KMS-11 (cell line): ENCODE data around the gene MFAP3L.

Experiments used
- H2AFZ ChIP-seq: fragments of 200-600 bp; sonication (generic); 2 replicates; pipeline ENCODE4 v1.6.1; 2016; ENCODE audit warnings: antibody characterized with exemption, mixed run types, low read depth
- H3K27ac ChIP-seq: fragments of 200-600 bp; sonication (generic); 2 replicates; pipeline ENCODE4 v1.6.1; 2016; ENCODE audit warnings: mild to moderate bottlenecking, mixed run types
- H3K27me3 ChIP-seq: fragments of 200-600 bp; sonication (generic); 2 replicates; pipeline ENCODE4 v1.6.1; 2017; ENCODE audit warnings: mild to moderate bottlenecking, low read depth, mixed run types, moderate library complexity; ENCODE audit not compliant: insufficient read depth
- H3K36me3 ChIP-seq: fragments of 200-600 bp; sonication (generic); 2 replicates; pipeline ENCODE4 v1.6.1; 2017; ENCODE audit warnings: mild to moderate bottlenecking, mixed run types; ENCODE audit not compliant: insufficient read depth
- H3K4me1 ChIP-seq: fragments of 200-600 bp; sonication (generic); 2 replicates; pipeline ENCODE4 v1.6.1; 2016; ENCODE audit warnings: mild to moderate bottlenecking, low read depth, mixed run types; ENCODE audit not compliant: poor library complexity, severe bottlenecking
- H3K4me2 ChIP-seq: fragments of 200-600 bp; sonication (generic); 2 replicates; pipeline ENCODE4 v1.7.0; 2016; ENCODE audit warnings: mild to moderate bottlenecking, mixed run types
- H3K4me3 ChIP-seq: fragments of 200-600 bp; sonication (generic); IDR thresholded peaks from 2 replicates; pipeline ENCODE4 v1.6.1; 2017; ENCODE audit warnings: low read depth, low read length, mixed read lengths; ENCODE audit not compliant: insufficient read depth
- H3K79me2 ChIP-seq: fragments of 200-600 bp; sonication (generic); 2 replicates; pipeline ENCODE4 v1.6.1; 2016; ENCODE audit warnings: low read depth, mixed run types; ENCODE audit not compliant: insufficient read depth
- H3K9ac ChIP-seq: fragments of 200-600 bp; sonication (generic); 2 replicates; pipeline ENCODE4 v1.6.1; 2016; ENCODE audit warnings: mild to moderate bottlenecking, mixed run types
- H4K20me1 ChIP-seq: fragments of 200-600 bp; sonication (generic); 2 replicates; pipeline ENCODE4 v1.6.1; 2016; ENCODE audit warnings: mild to moderate bottlenecking, mixed run types; ENCODE audit not compliant: insufficient read depth
- TF ChIP-seq, protein P1 (sequence below): fragments of 200-600 bp; sonication (generic); conservative IDR thresholded peaks from 2 replicates; pipeline ENCODE4 v1.6.1; 2017; ENCODE audit warnings: low read depth, mild to moderate bottlenecking, antibody characterized with exemption, low read length, moderate library complexity, mixed read lengths

The MFAP3L gene

DNA sequence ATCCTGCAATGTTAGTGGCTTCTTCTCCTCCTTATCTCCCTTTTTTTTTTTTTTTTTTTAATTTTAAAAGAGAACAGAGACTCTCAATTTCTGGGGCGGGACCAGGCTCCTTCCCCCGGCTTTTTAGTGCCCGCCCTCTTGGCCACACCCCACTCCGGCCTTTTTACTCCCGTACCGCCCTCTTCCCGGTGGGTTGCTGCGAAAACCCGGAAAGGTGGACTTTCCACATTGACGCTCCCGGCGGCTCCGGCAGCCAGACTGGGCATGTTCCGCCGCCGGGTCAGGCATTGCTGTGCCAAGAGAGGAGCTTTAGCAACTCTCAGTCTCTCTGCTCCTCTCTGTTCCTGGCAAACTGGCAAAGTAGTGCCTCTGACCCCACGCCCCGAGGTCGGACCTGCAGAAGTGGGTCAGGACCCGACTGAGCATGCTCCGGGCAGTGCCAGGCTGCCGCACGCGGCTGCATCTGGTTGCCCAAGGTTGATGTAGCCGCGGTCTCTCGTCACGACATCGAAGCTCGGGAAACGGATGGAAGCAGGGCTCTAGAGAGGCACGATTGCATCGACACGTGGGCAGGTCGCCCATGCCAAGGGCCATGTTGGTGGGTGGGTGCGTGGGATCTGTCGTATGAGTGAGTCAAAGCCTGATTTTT is 1.1 kb upstream of the MFAP3L start:
- Histone ChIP-seq H3K27ac (peak overlapping the region; percentile 98), H3K4me3 (no peak overlapping the region), H3K4me1 (peaks cover 19% of the 10 kb centered on the region), H3K36me3 (no peaks in the 10 kb centered on the region), H3K27me3 (no peaks in the 10 kb centered on the region), H4K20me1 (no peaks in the 10 kb centered on the region), H3K9ac (peak overlapping the region; percentile 97), H2AFZ (peak overlapping the region; percentile 85), H3K79me2 (0 out of 2 replicates have a peak, but pooled peaks cover 8% of the 10 kb centered on the region), H3K4me2 (peak overlapping the region; percentile 72)
- TF ChIP-seq, protein P1, sequence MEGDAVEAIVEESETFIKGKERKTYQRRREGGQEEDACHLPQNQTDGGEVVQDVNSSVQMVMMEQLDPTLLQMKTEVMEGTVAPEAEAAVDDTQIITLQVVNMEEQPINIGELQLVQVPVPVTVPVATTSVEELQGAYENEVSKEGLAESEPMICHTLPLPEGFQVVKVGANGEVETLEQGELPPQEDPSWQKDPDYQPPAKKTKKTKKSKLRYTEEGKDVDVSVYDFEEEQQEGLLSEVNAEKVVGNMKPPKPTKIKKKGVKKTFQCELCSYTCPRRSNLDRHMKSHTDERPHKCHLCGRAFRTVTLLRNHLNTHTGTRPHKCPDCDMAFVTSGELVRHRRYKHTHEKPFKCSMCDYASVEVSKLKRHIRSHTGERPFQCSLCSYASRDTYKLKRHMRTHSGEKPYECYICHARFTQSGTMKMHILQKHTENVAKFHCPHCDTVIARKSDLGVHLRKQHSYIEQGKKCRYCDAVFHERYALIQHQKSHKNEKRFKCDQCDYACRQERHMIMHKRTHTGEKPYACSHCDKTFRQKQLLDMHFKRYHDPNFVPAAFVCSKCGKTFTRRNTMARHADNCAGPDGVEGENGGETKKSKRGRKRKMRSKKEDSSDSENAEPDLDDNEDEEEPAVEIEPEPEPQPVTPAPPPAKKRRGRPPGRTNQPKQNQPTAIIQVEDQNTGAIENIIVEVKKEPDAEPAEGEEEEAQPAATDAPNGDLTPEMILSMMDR: no peak

DNA sequence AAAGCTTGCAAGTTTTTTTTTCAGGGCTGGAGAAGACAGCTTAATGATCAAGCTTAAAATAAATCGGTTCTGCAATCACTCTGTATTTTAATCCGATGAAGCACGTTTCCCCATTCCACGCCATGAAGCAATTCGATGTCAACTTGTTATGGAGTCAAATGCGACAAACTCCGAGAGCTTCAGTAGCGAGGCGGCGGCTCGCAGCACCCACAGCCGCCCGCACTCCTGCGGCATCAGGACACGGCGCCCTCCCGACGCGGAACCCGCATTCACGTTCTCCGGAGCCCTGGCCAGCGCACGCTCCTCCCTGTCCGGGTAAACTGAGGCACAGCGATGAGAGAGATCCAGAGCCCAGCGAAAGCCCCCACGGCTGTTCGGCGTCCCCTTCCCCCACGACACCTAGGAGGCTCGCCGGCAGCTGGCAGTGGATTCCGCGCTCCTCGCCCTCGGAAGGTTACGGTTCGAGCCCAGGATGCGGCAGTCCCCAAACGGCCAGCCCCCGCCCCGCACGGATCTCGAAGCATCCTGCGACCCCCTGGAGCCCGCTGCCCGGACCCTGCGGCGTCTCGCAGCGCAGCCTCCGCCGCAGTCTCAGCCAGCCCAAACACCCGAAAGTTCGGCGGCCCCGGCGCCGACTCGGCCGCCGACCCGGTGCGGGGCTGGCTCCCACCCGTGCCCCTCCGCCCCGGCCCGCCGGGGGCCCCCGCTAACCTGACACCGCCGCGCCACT is 507 bp downstream of the MFAP3L start:
- peak overlapping the region; percentile 97 for H3K9ac ChIP-seq
- no peaks in the 10 kb centered on the region for H3K27me3 ChIP-seq
- peak overlapping the region; percentile 70 for H2AFZ ChIP-seq
- H3K4me2 ChIP-seq: peak overlapping the region; percentile 30
- H4K20me1 ChIP-seq: no peaks in the 10 kb centered on the region
- H3K79me2 ChIP-seq: 0 out of 2 replicates have a peak, but pooled peaks cover 8% of the 10 kb centered on the region
- H3K4me1 ChIP-seq: peaks cover 19% of the 10 kb centered on the region
- TF ChIP-seq, protein P1: no peak
- peak overlapping the region; percentile 98 for H3K27ac ChIP-seq
- H3K36me3 ChIP-seq: no peaks in the 10 kb centered on the region
- H3K4me3 ChIP-seq: no peak overlapping the region

DNA sequence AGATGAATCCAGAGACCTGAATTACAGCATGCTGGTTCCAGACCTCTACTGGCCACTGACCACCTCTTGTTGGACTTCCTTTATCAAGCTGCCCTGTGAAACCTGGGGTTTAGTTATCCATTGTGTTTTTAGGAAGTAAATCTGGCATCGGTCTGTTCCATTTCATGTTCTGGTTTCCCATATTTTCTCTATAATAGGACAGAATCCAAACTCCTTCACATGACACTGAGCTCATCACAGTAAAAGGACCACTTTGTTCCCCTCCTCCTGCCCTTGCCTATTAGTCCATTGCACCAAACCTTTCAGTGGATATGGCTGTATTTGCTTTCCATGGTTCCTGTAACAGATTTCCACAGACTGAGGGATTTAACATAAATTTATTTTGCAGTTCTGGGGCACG is 4.0 kb downstream of the MFAP3L start:
- H4K20me1 ChIP-seq: no peaks in the 10 kb centered on the region
- TF ChIP-seq, protein P1: no peak
- no peak overlapping the region for H3K4me2 ChIP-seq
- no peak overlapping the region for H3K9ac ChIP-seq
- H3K27me3 ChIP-seq: no peaks in the 10 kb centered on the region
- H3K27ac ChIP-seq: no peak overlapping the region
- H3K4me3 ChIP-seq: no peak overlapping the region
- no peak overlapping the region for H2AFZ ChIP-seq
- H3K4me1 ChIP-seq: peaks cover 11% of the 10 kb centered on the region
- H3K36me3 ChIP-seq: no peaks in the 10 kb centered on the region
- peaks cover 8% of the 10 kb centered on the region; the same call in 1 of the 2 replicates for H3K79me2 ChIP-seq

DNA sequence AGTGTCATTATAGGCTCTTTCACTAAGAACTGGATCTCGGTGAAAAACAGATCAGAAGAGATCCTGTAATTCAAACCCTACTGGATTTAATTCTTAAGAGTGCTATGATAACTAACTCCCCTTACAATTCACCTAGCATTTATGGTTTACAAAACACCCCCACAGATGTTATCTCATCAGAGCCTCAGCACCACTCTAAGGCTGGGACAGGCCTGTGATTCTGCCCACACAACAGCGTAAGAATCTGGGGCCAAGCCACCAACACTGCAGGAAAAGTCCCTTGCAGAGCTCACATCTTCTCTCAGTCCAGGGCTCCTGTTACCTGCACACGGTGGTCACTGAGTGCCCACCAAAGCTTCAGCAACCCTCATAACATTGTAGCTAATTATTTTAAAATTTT is 8.9 kb downstream of the MFAP3L start:
- Histone ChIP-seq H2AFZ (no peak overlapping the region), H3K27ac (no peak overlapping the region), H4K20me1 (no peaks in the 10 kb centered on the region), H3K79me2 (no peaks in the 10 kb centered on the region; the same call in 1 of the 2 replicates), H3K4me1 (no peaks in the 10 kb centered on the region), H3K4me3 (no peak overlapping the region), H3K36me3 (no peaks in the 10 kb centered on the region), H3K27me3 (no peaks in the 10 kb centered on the region), H3K4me2 (no peak overlapping the region), H3K9ac (no peak overlapping the region)
- TF ChIP-seq, protein P1: no peak
